Body of pancreas (tissue), 4 donors: ENCODE data around the gene TAS2R10. TPM values are rescaled to one million over a fixed set of nuclear protein-coding genes. Genes with fewer than 3 reads are reported as not detected.

Source experiments
- ATAC-seq: fragments of 150-250 bp; one replicate; pipeline ENCODE4 v1.9.1; 2016
- DNase-seq, 4 donors: peaks; one replicate each; pipeline ENCODE4 v3.0.0-alpha.2; 2019
- H3K27ac ChIP-seq, 4 donors: fragments of 200-600 bp; sonication (generic); 1 replicate in 3 of 4; 2 replicates in 1 of 4; pipeline versions ENCODE4 v1.5.1 to v1.6.1; 2016 to 2019; ENCODE audit warnings: mild to moderate bottlenecking in 1 of 4, mixed read lengths in 1 of 4, moderate library complexity in 1 of 4
- H3K27me3 ChIP-seq, 2 donors: fragments of 200-600 bp; sonication (generic); one replicate each; pipeline ENCODE4 v1.6.0; 2016; ENCODE audit warnings: mild to moderate bottlenecking in 1 of 2
- H3K36me3 ChIP-seq, 2 donors: fragments of 200-600 bp; sonication (generic); replicated peaks in 1 of 2; 2 replicates each; pipeline ENCODE4 v1.5.1; 2016; ENCODE audit warnings: low read depth in 2 of 2; ENCODE audit not compliant: insufficient read depth in 1 of 2
- H3K4me1 ChIP-seq: fragments of 200-600 bp; sonication (generic); one replicate; pipeline ENCODE4 v1.6.0; 2016
- H3K4me3 ChIP-seq, 2 donors: fragments of 200-600 bp; sonication (generic); 1 replicate in 1 of 2; 2 replicates in 1 of 2; pipeline ENCODE4 v1.5.1; 2016 to 2019
- H3K9me3 ChIP-seq, 3 donors: fragments of 200-600 bp; sonication (generic); 1 replicate in 2 of 3; 2 replicates in 1 of 3; pipeline ENCODE4 v1.5.1; 2016
- CTCF ChIP-seq, 7 experiments: fragments of 450-650 bp in 4 of 7; fragments of 200-600 bp in 3 of 7; sonication (generic) in 3 of 7; IDR thresholded peaks; one replicate each; pipeline ENCODE4 v1.5.1; 2016 to 2019; ENCODE audit warnings: antibody characterized with exemption in 7 of 7
- POLR2A ChIP-seq, 3 donors: fragments of 450-650 bp; IDR thresholded peaks; one replicate each; pipeline ENCODE4 v1.6.1; 2016; ENCODE audit warnings: antibody characterized with exemption in 3 of 3, mild to moderate bottlenecking in 2 of 3
- WGBS, 2 donors: methylation state at CpG; one replicate each; pipeline ENCODE4 v1.1.5; 2017; 5-methylcytosine and 5-hydroxymethylcytosine counted together
- intact Hi-C: fragments of 100-400 bp; cut with DNase I; formaldehyde crosslinking; loops from one replicate; pipeline ENCODE4 v1.15.1; 2023
- total RNA-seq, 2 donors: library from RNA; depleted of rRNA; stranded (reverse); fragments of >200 nt; gene quantifications; one replicate each; pipeline ENCODE4 v1.1.0, GENCODE V29; 2016

TAS2R10 gene
- total RNA-seq, 2 donors from 2014 or later: 0.52 TPM; not detected in 1

- no peaks in the 10 kb centered on the region for H3K27me3 ChIP-seq
These were observed 35.2 kb upstream of the TAS2R10 start for GRCh38 chr12:10861366-10861765.

DNA sequence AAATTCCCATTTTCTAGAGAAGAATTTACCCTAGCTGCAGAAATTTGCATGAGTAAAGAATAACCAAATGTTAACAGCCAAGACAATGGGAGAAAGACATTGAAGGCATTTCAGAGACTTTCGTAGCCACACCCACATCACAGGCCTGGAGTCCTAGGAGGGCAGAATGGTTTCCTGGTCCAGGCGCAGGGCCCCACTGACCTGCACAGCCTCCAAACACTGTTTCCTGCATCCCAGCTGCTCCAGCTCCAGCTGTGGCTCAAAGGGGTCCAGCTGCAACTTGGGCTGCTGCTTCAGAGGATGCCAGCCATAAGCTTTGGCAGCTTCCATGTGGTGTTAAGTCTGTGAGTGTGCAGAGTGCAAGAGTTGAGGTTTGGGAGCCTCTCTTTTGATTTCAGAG lies 29.6 kb upstream of the TAS2R10 start:
- Histone ChIP-seq H3K27me3 (no peaks in the 10 kb centered on the region), H3K4me3 (no peak overlapping the region), H3K27ac (no peak overlapping the region), H3K4me1 (no peaks in the 10 kb centered on the region), H3K9me3 (peaks cover 0 to 6% (median 0%) of the 10 kb centered on the region in 3 donors), H3K36me3 (no peaks in the 10 kb centered on the region)
- 98 to 100% methylated on average over 2 of the region's 2 CpGs for WGBS, 2 donors
- ATAC-seq (no peak), DNase-seq (no peak)
- TF ChIP-seq CTCF (IDR thresholded peaks at IDR 0.05) (no peak), POLR2A (IDR thresholded peaks at IDR 0.05) (no peak)
- intact Hi-C loops: no loop called here

More at GRCh38 chr12:10861366-10861765, 35.2 kb upstream of the TAS2R10 start:
- no peaks in the 10 kb centered on the region for H3K36me3 ChIP-seq
- no peak for DNase-seq
- no peak overlapping the region for H3K4me3 ChIP-seq
- 71 to 89% methylated on average over 2 of the region's 2 CpGs for WGBS, 2 donors
- no peak for TF ChIP-seq POLR2A (IDR thresholded peaks at IDR 0.05)
- no peak for TF ChIP-seq CTCF (IDR thresholded peaks at IDR 0.05)
- H3K4me1 ChIP-seq: no peaks in the 10 kb centered on the region
- no peak overlapping the region for H3K27ac ChIP-seq
- intact Hi-C loops: no loop called here
- peaks cover 0 to 6% (median 2%) of the 10 kb centered on the region in 3 donors for H3K9me3 ChIP-seq
- no peak for ATAC-seq

- H3K4me1 ChIP-seq: no peaks in the 10 kb centered on the region
- peaks cover 0 to 2% (median 0%) of the 10 kb centered on the region in 3 donors for H3K9me3 ChIP-seq
- DNase-seq (no peak), ATAC-seq (no peak)
- H3K4me3 ChIP-seq: no peak overlapping the region
- no peak for TF ChIP-seq POLR2A (IDR thresholded peaks at IDR 0.05)
- no peaks in the 10 kb centered on the region for H3K36me3 ChIP-seq
- no peak overlapping the region for H3K27ac ChIP-seq
- 95 to 100% methylated on average over 2 of the region's 2 CpGs for WGBS, 2 donors
- intact Hi-C loops: no loop called here
- no peaks in the 10 kb centered on the region for H3K27me3 ChIP-seq
These were observed 27.6 kb upstream of the TAS2R10 start for GRCh38 chr12:10853776-10854175.

- no peaks in the 10 kb centered on the region for H3K9me3 ChIP-seq
- no peak for DNase-seq
- no peak overlapping the region for H3K27ac ChIP-seq
- 90 to 94% methylated on average over 4 of the region's 4 CpGs for WGBS, 2 donors
- no peaks in the 10 kb centered on the region for H3K36me3 ChIP-seq
- no peak overlapping the region for H3K4me3 ChIP-seq
- TF ChIP-seq CTCF (IDR thresholded peaks at IDR 0.05) (no peak), POLR2A (IDR thresholded peaks at IDR 0.05) (no peak)
- no peaks in the 10 kb centered on the region for H3K27me3 ChIP-seq
- H3K4me1 ChIP-seq: no peaks in the 10 kb centered on the region
- no peak for ATAC-seq
- intact Hi-C loops: no loop called here
These were observed 25.2 kb upstream of the TAS2R10 start for GRCh38 chr12:10851243-10851858.

DNA sequence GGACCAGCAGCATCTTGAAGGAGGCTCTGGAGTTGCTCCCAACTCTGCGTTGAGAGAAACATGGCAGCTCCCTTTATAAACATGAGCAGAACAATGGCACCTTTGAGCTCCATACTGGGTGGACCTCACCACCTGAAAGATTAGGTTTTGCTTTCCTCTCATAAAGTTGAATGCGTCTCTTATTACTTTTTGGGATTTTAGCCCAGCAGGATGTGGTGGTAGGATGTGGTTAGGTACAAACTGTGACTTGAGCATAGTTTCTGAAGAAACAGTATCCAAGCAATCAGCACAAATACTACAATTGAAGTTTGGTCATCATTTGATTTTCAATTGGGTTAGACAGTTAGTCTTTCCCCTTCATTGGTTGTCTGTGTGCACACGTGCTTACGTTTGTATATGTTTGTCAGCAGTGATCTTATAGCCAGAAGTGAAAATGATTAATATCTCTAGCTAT lies 23.3 kb upstream of the TAS2R10 start, which contains the start of gene PRR4:
TSS of gene PRR4 (minus strand) at position 51 of the 454 bp plus-strand sequence. CDS start at position 13, 38 bp downstream.
- ATAC-seq: no peak
- no peaks in the 10 kb centered on the region for H3K4me1 ChIP-seq
- intact Hi-C loops: no loop called here
- H3K27ac ChIP-seq: no peak within 1 kb of the TSS
- no peak for TF ChIP-seq CTCF (IDR thresholded peaks at IDR 0.05)
- no peak for TF ChIP-seq POLR2A (IDR thresholded peaks at IDR 0.05)
- H3K9me3 ChIP-seq: no peaks in the 10 kb centered on the region
- H3K27me3 ChIP-seq: no peaks in the 10 kb centered on the region
- 86 to 91% methylated on average over 4 of the region's 4 CpGs for WGBS, 2 donors
- no peak for DNase-seq
- H3K36me3 ChIP-seq: no peaks in the 10 kb centered on the region
- H3K4me3 ChIP-seq: no peak within 1 kb of the TSS
